ENCODE results near the gene USF1. TPM values are rescaled to one million over a fixed set of nuclear protein-coding genes. Genes with fewer than 3 reads are reported as not detected.

Gene USF1, protein sequence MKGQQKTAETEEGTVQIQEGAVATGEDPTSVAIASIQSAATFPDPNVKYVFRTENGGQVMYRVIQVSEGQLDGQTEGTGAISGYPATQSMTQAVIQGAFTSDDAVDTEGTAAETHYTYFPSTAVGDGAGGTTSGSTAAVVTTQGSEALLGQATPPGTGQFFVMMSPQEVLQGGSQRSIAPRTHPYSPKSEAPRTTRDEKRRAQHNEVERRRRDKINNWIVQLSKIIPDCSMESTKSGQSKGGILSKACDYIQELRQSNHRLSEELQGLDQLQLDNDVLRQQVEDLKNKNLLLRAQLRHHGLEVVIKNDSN
- 80.3 and 97.9 TPM in 2 replicates for total RNA-seq (2014; rRNA removed; shearing (Covaris generic))

GRCh38 chr1:161045736-161046604 lies at the start of gene USF1:
USF1 (minus strand) TSS chr1:161045977; CDS start chr1:161043275, 2,702 bp downstream.

DNA sequence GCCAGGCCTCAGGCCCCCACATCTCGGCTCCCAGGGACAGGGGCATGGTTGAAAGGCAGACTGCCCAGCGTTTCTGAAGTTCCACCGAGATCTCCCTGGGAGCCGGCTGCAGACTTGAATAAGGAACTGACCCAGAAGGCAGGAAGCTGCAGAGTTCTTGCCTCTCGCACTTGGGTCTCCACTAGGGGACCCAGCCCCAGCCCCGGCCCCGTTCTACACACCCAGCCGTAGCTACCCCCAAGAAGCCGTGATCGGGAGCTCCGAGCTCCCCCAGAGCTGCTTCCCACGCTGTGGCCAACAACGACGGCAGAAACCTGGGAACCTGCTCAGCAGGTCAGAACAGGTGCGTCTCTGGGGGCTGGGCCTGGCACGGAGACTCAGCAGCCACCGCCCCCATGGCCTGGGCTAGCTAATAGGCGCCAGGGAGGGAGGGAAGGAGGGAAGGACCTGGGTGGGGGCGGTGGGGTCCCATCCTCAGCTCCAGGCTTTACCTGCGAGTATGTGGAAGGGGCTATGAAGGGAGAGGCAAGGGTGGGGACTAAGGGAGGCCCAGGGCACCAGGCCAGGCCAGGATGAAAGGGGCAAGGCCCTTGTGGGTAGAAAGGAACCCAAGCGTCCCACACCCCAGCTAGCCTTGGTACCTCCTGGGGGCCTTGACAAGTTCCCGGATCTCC lies 43.6 kb upstream of the USF1 start, which contains the start of gene NECTIN4:
Gene NECTIN4 (minus strand): TSS at position 308 of the 674 bp plus-strand sequence. CDS start 262 bp downstream, at position 46.

GRCh38 chr1:161069731-161070270 lies 24.0 kb upstream of the USF1 start, which contains the start of gene ARHGAP30:
ARHGAP30 (minus strand) TSS chr1:161069891; CDS start chr1:161069624, 267 bp downstream.

GRCh38 chr1:161038523-161039153 lies 7.1 kb downstream of the USF1 start, which contains the start of gene TSTD1:
TSTD1 (minus strand) TSS chr1:161038964; CDS start chr1:161038889, 75 bp downstream.

GRCh38 chr1:161020509-161021164 lies 25.1 kb downstream of the USF1 start, which contains the start of gene F11R:
F11R (minus strand) TSS chr1:161021152; CDS start chr1:161021073, 79 bp downstream.

Small RNA genes lying within 50 kb of the gene (small RNA-seq; reads per million reads assigned to genes)
- gene AL591806.2 = not detected

Other genes with a start within 250 kb of the USF1 start
- gene LY9, start 249.8 kb downstream of the USF1 start, total RNA-seq (2014; rRNA removed; shearing (Covaris generic)) = not detected in 2 replicates
- not detected in 2 replicates for gene CD244, start 183.1 kb downstream of the USF1 start, total RNA-seq (2014; rRNA removed; shearing (Covaris generic))
- not detected in 2 replicates for gene ITLN1, start 160.8 kb downstream of the USF1 start, total RNA-seq (2014; rRNA removed; shearing (Covaris generic))
- gene ITLN2, start 91.2 kb downstream of the USF1 start, total RNA-seq (2014; rRNA removed; shearing (Covaris generic)) = 0.15 TPM in 1 of 2 replicates, not detected in the other
- gene F11R, start 24.8 kb downstream of the USF1 start, total RNA-seq (2014; rRNA removed; shearing (Covaris generic)) = 4.0 and 5.7 TPM in 2 replicates
- 0.83 TPM in 1 of 2 replicates, not detected in the other for gene TSTD1, start 7.0 kb downstream of the USF1 start, total RNA-seq (2014; rRNA removed; shearing (Covaris generic))
- 1.1 and 2.7 TPM in 2 replicates for gene ARHGAP30, start 23.9 kb upstream of the USF1 start, total RNA-seq (2014; rRNA removed; shearing (Covaris generic))
- 0.27 and 1.2 TPM in 2 replicates for gene NECTIN4, start 43.6 kb upstream of the USF1 start, total RNA-seq (2014; rRNA removed; shearing (Covaris generic))
- not detected in 2 replicates for gene KLHDC9, start 52.4 kb upstream of the USF1 start, total RNA-seq (2014; rRNA removed; shearing (Covaris generic))
- gene PFDN2, start 72.1 kb upstream of the USF1 start, total RNA-seq (2014; rRNA removed; shearing (Covaris generic)) = 405 and 434 TPM in 2 replicates
- 35.0 and 38.6 TPM in 2 replicates for gene NIT1, start 72.1 kb upstream of the USF1 start, total RNA-seq (2014; rRNA removed; shearing (Covaris generic))
- gene DEDD, start 86.7 kb upstream of the USF1 start, total RNA-seq (2014; rRNA removed; shearing (Covaris generic)) = 39.8 and 45.0 TPM in 2 replicates
- gene UFC1, start 108.0 kb upstream of the USF1 start, total RNA-seq (2014; rRNA removed; shearing (Covaris generic)) = 149 and 159 TPM in 2 replicates
- 12.2 and 17.1 TPM in 2 replicates for gene USP21, start 113.5 kb upstream of the USF1 start, total RNA-seq (2014; rRNA removed; shearing (Covaris generic))
- 29.7 and 37.1 TPM in 2 replicates for gene PPOX, start 120.4 kb upstream of the USF1 start, total RNA-seq (2014; rRNA removed; shearing (Covaris generic))
- gene B4GALT3, start 131.5 kb upstream of the USF1 start, total RNA-seq (2014; rRNA removed; shearing (Covaris generic)) = 55.0 and 56.1 TPM in 2 replicates
- 0.15 and 0.50 TPM in 2 replicates for gene ADAMTS4, start 153.1 kb upstream of the USF1 start, total RNA-seq (2014; rRNA removed; shearing (Covaris generic))
- 304 and 309 TPM in 2 replicates for gene NDUFS2, start 156.4 kb upstream of the USF1 start, total RNA-seq (2014; rRNA removed; shearing (Covaris generic))
- not detected in 2 replicates for gene FCER1G, start 169.3 kb upstream of the USF1 start, total RNA-seq (2014; rRNA removed; shearing (Covaris generic))
- not detected in 2 replicates for gene APOA2, start 177.7 kb upstream of the USF1 start, total RNA-seq (2014; rRNA removed; shearing (Covaris generic))
- 11.1 and 12.2 TPM in 2 replicates for gene TOMM40L, start 180.1 kb upstream of the USF1 start, total RNA-seq (2014; rRNA removed; shearing (Covaris generic))
- gene NR1I3, start 192.2 kb upstream of the USF1 start, total RNA-seq (2014; rRNA removed; shearing (Covaris generic)) = not detected in 2 replicates
- not detected in 2 replicates for gene PCP4L1, start 212.8 kb upstream of the USF1 start, total RNA-seq (2014; rRNA removed; shearing (Covaris generic))

Data from A375 (cell line).